ENCODE data around the gene HGD.

GRCh38 chr3:120706950-120707349 is 24.9 kb upstream of the HGD start:
- TF ChIP-seq EP300 (IDR thresholded peaks at IDR 0.05): no peak
- no peak for TF ChIP-seq CTCF (IDR thresholded peaks at IDR 0.05)
- no peak for TF ChIP-seq POLR2A (IDR thresholded peaks at IDR 0.05)
